Keratinocyte (primary cell): ENCODE results near the gene CLPSL2. TPM values are rescaled to one million over a fixed set of nuclear protein-coding genes. Genes with fewer than 3 reads are reported as not detected.

Experiments
- DNase-seq: peaks from one replicate; pipeline ENCODE4 v3.0.0-alpha.2; 2011; ENCODE audit warnings: low read depth, missing footprints, low spot score
- FAIRE-seq: peaks from 2 replicates; lab custom pipeline; 2011; peaks lifted over from hg19 to GRCh38; lab: Jason Lieb, UNC
- H2AFZ ChIP-seq: 2 replicates; pipeline ENCODE4 v1.6.0; 2012; ENCODE audit warnings: low read length, control low read depth, inconsistent platforms; ENCODE audit not compliant: control insufficient read depth
- H3K27ac ChIP-seq: 2 replicates; pipeline ENCODE4 v1.5.1; 2011; ENCODE audit warnings: low read length; ENCODE audit not compliant: control insufficient read depth, insufficient read depth
- H3K27me3 ChIP-seq: 3 replicates; pipeline ENCODE4 v1.6.0; 2011; ENCODE audit warnings: low read length; ENCODE audit not compliant: control insufficient read depth, insufficient read depth; ENCODE audit errors: extremely low read depth
- H3K36me3 ChIP-seq, 2 experiments: 2 replicates in 1 of 2; 3 replicates in 1 of 2; pipeline ENCODE4 v1.5.1; 2011; ENCODE audit warnings: low read length in 2 of 2, mild to moderate bottlenecking in 1 of 2; ENCODE audit not compliant: control insufficient read depth in 2 of 2, insufficient read depth in 2 of 2; ENCODE audit errors: extremely low read depth in 1 of 2
- H3K4me1 ChIP-seq: 3 replicates; pipeline ENCODE4 v1.5.1; 2011; ENCODE audit warnings: low read length; ENCODE audit not compliant: control insufficient read depth, insufficient read depth; ENCODE audit errors: extremely low read depth
- H3K4me2 ChIP-seq: 3 replicates; pipeline ENCODE4 v1.6.0; 2011; ENCODE audit warnings: low read depth, low read length; ENCODE audit not compliant: control insufficient read depth, insufficient read depth; ENCODE audit errors: extremely low read depth
- H3K4me3 ChIP-seq, 3 experiments: fragments of 200-600 bp in 1 of 3; sonication (generic) in 1 of 3; 2 replicates in 2 of 3; 3 replicates in 1 of 3; pipeline ENCODE4 v1.5.1; 2011 to 2016; ENCODE audit warnings: low read length in 3 of 3, mild to moderate bottlenecking in 3 of 3, control low read depth in 2 of 3, inconsistent platforms in 1 of 3, low read depth in 1 of 3, mixed read lengths in 1 of 3, mixed run types in 1 of 3, moderate library complexity in 1 of 3; ENCODE audit not compliant: control insufficient read depth in 2 of 3, insufficient read depth in 2 of 3; ENCODE audit errors: extremely low read depth in 1 of 3
- H3K79me2 ChIP-seq: 2 replicates; pipeline ENCODE4 v1.6.0; 2012; ENCODE audit warnings: low read length; ENCODE audit not compliant: control insufficient read depth, insufficient read depth
- H3K9ac ChIP-seq: 3 replicates; pipeline ENCODE4 v1.6.0; 2011; ENCODE audit warnings: low read length; ENCODE audit not compliant: control insufficient read depth, insufficient read depth; ENCODE audit errors: extremely low read depth
- H3K9me1 ChIP-seq: 3 replicates; pipeline ENCODE4 v1.6.0; 2011; ENCODE audit warnings: low read length; ENCODE audit not compliant: control insufficient read depth, insufficient read depth; ENCODE audit errors: extremely low read depth
- H3K9me3 ChIP-seq: 2 replicates; pipeline ENCODE4 v1.5.1; 2012; ENCODE audit warnings: low read depth, low read length; ENCODE audit not compliant: control insufficient read depth
- H4K20me1 ChIP-seq: 3 replicates; pipeline ENCODE4 v1.6.0; 2011; ENCODE audit warnings: low read length; ENCODE audit not compliant: control insufficient read depth, insufficient read depth; ENCODE audit errors: extremely low read depth
- CTCF ChIP-seq, 3 experiments: IDR thresholded peaks in 1 of 3; conservative IDR thresholded peaks in 1 of 3; optimal IDR thresholded peaks in 1 of 3; 2 replicates in 2 of 3; 3 replicates in 1 of 3; pipeline versions ENCODE3 to v1.5.1; 2011; ENCODE audit warnings: low read length in 3 of 3, mild to moderate bottlenecking in 3 of 3, moderate library complexity in 2 of 3, control low read depth in 1 of 3, inconsistent platforms in 1 of 3; ENCODE audit not compliant: insufficient read depth in 2 of 3; ENCODE audit errors: extremely low read depth in 1 of 3
- EZH2 ChIP-seq: IDR thresholded peaks from one replicate; pipeline ENCODE4 v1.6.1; 2012; ENCODE audit warnings: inconsistent platforms, mild to moderate bottlenecking, low read length, moderate library complexity
- dilution Hi-C: fragments of 300-500 bp; cut with MboI; formaldehyde crosslinking; loops from one replicate; pipeline ENCODE4 v1.7.0; 2020; ENCODE audit warnings: low sequenced_read_pairs; ENCODE audit not compliant: extremely low pct_ligation_motif_present
- polyA plus RNA-seq, 5 experiments: library from polyadenylated mRNA; depleted of rRNA in 3 of 5; stranded (reverse) in 3 of 5; stranded (forward) in 1 of 5; unstranded in 1 of 5; fragments of >200 nt; gene quantifications; 1 replicate in 1 of 5; 2 replicates in 3 of 5; 3 replicates in 1 of 5; pipeline versions ENCODE4 v1.2.1 to v1.2.3, GENCODE V29; 2011 to 2012; ENCODE audit warnings: missing spikeins in 2 of 5, low read depth in 1 of 5, low replicate concordance in 1 of 5

Gene CLPSL2
- polyA plus RNA-seq, 1 donor (not counting 4 experiments of a cell fraction or from before 2014, with no cell fraction given), result not detected

GRCh38 chr6:35727935-35728682 is 48.3 kb upstream of the CLPSL2 start:
- peaks cover 63% of the 10 kb centered on the region for H3K4me1 ChIP-seq
- H3K36me3 ChIP-seq, result no peaks in the 10 kb centered on the region
- H3K27ac ChIP-seq, result peak overlapping the region; percentile 97
- H3K9ac ChIP-seq, result peak overlapping the region; percentile 90
- H3K4me2 ChIP-seq, result peak overlapping the region; percentile 86
- H3K27me3 ChIP-seq, result no peaks in the 10 kb centered on the region
- H4K20me1 ChIP-seq, result no peaks in the 10 kb centered on the region
- H2AFZ ChIP-seq, result peak overlapping the region; percentile 37
- no peaks in the 10 kb centered on the region for H3K79me2 ChIP-seq
- dilution Hi-C loops, result loop anchor here (25.0 kb wide), 1 partner anchor 166 kb away; no protein-coding TSS in a partner anchor
- peak overlapping the region; percentile 33 to 54 (median 34) for H3K4me3 ChIP-seq
- DNase-seq (peak; percentile 81), FAIRE-seq (no peak)
- H3K9me1 ChIP-seq, result no peaks in the 10 kb centered on the region
- TF ChIP-seq CTCF (optimal IDR thresholded peaks at IDR 0.05 in 1 of 3, IDR thresholded peaks at IDR 0.05 in 1 of 3, conservative IDR thresholded peaks at IDR 0.05 in 1 of 3; ENCODE audit: extremely low read depth in 1 of 3, insufficient read depth in 2 of 3, low read length in 3 of 3) (no peak), EZH2 (no peak)
- no peaks in the 10 kb centered on the region for H3K9me3 ChIP-seq

DNA sequence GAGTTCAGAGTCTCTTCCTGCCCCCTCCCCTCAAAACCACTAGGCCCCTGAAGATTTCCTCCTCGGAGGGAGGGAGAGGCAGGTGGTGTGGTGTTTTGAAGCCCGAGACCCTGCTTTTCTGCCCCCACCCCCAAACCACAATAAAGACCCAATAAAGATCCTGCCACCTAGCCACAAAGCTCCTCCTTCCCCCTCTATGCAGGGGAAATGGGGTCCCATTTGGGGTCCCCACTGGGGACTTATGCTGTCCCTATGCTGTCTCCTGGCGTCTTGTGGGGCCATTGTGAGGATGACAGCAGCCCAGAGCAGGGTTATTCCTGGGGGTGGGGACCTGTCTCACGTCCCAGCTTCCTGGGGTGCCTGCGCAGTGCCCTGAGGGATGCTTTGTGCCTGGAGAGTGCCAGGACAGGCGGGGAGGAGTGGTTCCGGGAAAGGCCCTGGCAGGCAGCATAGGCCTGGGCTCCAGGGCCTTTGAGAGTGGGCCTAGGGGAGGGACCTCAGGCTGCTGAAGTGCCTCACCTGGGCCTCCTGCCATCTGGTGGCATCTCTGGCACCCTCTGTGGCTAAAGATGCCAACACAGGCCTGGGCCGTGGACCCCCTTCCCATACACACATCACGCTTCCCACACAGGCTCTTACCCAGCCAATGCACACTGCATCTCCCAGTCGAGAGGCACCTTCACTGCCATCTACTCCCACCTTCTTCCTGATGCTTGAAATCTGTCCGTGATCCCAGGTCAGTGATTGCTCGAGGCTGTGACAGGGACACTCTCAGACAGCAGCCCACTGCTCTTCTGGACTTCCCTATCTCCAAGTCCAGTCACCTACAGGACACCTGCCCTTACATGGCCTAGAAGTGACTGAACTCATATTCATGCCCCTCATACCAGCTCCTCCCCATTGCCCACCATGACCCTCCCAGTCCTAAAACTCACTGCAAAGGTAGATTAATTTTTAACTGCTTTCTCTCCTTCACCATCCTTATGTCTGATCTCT is 47.4 kb upstream of the CLPSL2 start:
- H3K4me3 ChIP-seq, result peak overlapping the region in 1 of 3 experiments; percentile 50
- H3K27ac ChIP-seq, result peak overlapping the region; percentile 88
- no peaks in the 10 kb centered on the region for H3K79me2 ChIP-seq
- H3K27me3 ChIP-seq, result no peaks in the 10 kb centered on the region
- no peaks in the 10 kb centered on the region for H3K9me1 ChIP-seq
- H3K4me2 ChIP-seq, result peak overlapping the region; percentile 81
- TF ChIP-seq CTCF (optimal IDR thresholded peaks at IDR 0.05 in 1 of 3, IDR thresholded peaks at IDR 0.05 in 1 of 3, conservative IDR thresholded peaks at IDR 0.05 in 1 of 3; ENCODE audit: extremely low read depth in 1 of 3, insufficient read depth in 2 of 3, low read length in 3 of 3) (peak in 2 of 3 experiments; percentile 22 to 29), EZH2 (no peak)
- peaks cover 71% of the 10 kb centered on the region for H3K4me1 ChIP-seq
- dilution Hi-C loops, result loop anchor here (25.0 kb wide), 1 partner anchor 167 kb away; no protein-coding TSS in a partner anchor
- H3K36me3 ChIP-seq, result no peaks in the 10 kb centered on the region
- peak overlapping the region; percentile 24 for H2AFZ ChIP-seq
- no peaks in the 10 kb centered on the region for H4K20me1 ChIP-seq
- H3K9me3 ChIP-seq, result no peaks in the 10 kb centered on the region
- no peak for FAIRE-seq
- peak overlapping the region; percentile 86 for H3K9ac ChIP-seq
- peak; percentile 71 for DNase-seq
